ENCODE measurements around the gene RFWD3. TPM values are rescaled to one million over a fixed set of nuclear protein-coding genes. Genes with fewer than 3 reads are reported as not detected.
"Not testable (repeated sequence)": the region's sequence is repeated elsewhere in the genome, so short reads cannot be mapped to it uniquely, and the experiment has no call there.

RFWD3 gene
- polyA plus RNA-seq, 3 donors: 28.8 to 31.6 (median 29.1) TPM

DNA sequence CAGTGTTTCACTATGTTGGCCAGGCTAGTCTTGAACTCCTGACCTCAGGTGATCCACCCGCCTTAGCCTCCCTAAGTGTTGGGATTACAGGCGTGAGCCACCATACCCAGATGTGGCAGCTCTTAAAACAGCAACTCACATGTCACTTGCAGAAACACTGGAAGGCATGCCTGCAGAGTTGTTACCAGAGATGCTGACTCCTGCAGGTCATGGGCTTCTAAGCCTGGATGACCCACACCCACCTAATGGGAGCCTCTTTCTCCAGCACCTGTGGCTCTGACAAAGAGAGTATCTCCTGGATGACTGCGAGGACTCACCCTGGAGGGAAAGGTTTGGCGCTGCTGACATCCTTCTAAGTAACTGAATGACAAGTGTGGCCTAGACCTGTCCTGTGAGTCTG lies 11.2 kb upstream of the RFWD3 start:
- DNase-seq (ENCODE audit: extremely low read depth in 1 of 11, low read depth in 9 of 11, low spot score in 4 of 11): no peak

DNA sequence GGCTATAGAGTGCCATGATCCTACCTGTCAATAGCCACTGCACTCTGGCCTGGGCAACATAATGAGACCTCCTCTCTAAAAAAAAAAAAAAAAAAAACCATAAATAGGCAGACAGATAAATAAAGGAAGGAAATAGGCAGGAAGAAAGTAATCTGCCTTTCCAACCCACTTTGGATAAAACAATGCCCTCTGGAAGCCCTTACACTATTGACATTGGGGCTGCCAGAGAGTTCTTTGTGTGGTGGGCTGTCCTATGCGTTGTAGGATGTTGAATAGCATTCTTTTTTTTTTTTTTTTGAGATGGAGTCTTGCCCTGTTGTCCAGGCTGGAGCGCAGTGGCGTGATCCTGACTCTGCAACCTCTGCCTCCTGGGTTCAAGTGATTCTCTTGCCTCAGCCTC lies 7.2 kb upstream of the RFWD3 start:
- DNase-seq (ENCODE audit: extremely low read depth in 1 of 11, low read depth in 9 of 11, low spot score in 4 of 11): no peak

DNA sequence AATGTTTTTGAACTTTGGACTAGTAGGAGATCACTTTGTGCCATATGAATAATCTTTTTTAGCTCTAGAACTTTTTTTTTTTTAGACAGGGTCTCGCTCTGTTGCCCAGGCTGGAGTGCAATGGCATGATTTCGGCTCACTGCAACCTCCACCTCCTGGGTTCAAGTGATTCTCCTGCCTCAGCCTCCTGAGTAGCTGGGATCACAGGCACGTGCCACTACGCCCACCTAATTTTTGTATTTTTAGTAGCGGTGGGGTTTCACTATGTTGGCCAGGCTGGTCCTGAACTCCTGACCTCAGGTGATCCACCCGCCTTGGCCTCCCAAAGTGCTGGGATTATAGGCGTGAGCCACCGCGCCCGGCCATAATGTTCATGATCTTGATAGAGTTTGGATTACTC lies 2.2 kb upstream of the RFWD3 start:
- DNase-seq (ENCODE audit: extremely low read depth in 1 of 11, low read depth in 9 of 11, low spot score in 4 of 11): not testable (repeated sequence)

DNA sequence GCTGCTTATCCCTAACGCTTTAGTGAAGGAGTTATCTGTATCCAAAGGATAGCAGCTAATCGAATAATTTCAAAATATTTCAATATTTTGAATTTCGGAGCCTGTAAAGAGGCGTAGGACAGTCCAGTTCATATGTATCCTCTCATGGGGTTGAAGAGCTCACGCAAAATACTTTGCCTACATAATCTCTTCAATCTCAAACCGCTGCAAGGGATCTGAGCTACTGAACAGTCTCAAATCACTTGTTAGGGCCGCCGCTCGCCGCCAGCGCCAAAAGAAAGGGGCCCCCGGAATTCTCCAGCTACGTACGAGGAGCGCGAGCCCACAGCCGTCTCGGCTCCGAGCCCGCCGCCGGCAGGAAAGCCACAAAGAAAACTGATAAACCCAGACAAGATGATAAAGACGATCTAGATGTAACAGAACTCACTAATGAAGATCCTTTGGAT lies 601 bp upstream of the RFWD3 start:
- peak in 8 of 11 donors; percentile 10 to 37 (median 16) for DNase-seq (ENCODE audit: extremely low read depth in 1 of 11, low read depth in 9 of 11, low spot score in 4 of 11)

DNA sequence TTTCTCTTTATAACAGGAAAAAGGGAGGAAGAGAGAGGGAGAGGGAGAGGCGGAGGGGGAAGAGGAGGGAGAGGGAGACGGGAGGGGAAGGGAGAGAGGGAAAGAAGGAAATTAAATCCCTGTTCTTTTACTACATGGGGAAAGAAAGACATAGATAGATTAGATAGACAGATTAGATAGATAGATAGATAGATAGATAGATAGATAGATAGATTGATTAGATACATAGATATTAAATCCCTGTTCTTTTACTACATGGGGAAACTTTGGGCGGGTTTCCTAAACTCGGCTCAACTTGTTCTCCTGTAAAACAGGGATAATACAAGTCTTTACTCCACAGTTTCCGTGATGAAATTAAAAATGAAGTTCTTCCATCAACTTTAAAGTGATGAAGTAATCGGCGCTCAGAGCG lies 661 bp downstream of the RFWD3 start:
- no peak for DNase-seq (ENCODE audit: extremely low read depth in 1 of 11, low read depth in 9 of 11, low spot score in 4 of 11)

DNA sequence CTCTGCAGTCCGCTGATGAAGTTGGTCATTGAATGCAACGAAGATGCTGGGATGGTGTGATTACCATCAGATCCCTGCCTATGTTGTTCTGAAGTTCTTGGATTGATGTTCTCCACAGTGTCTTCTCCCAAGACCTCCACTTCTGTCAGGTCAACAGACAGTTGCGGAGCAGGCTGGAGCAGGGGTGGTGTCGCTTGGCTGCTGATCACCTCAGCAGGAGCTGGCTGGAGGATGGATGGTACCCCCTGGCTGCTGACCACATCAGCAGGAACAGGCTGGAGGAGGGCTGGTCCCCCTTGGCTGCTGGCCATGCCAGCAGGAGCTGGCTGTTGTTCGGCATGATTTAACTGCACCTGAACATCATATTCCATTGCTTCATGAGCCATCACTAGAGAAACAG lies 5.6 kb downstream of the RFWD3 start:
- DNase-seq (ENCODE audit: extremely low read depth in 1 of 11, low read depth in 9 of 11, low spot score in 4 of 11): no peak

DNA sequence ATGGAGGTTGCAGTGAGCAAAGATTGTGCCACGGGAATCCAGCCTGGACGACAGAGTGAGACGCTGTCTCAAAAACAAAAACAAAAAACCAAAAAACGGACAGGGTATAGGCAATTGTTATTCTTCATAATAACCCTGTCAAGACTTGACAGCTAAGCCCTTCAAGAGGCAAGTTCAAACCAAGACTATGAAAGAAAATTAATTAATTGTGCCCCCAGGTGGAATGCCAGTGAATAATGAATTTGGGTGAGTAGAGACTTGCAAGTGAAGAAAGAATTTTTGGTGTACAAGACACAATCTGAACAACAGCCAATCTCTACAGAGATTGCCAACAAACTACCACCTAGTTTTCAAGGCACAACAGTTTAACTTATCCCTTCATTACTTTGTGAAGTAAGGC lies 6.3 kb downstream of the RFWD3 start:
- DNase-seq (ENCODE audit: extremely low read depth in 1 of 11, low read depth in 9 of 11, low spot score in 4 of 11): no peak

DNA sequence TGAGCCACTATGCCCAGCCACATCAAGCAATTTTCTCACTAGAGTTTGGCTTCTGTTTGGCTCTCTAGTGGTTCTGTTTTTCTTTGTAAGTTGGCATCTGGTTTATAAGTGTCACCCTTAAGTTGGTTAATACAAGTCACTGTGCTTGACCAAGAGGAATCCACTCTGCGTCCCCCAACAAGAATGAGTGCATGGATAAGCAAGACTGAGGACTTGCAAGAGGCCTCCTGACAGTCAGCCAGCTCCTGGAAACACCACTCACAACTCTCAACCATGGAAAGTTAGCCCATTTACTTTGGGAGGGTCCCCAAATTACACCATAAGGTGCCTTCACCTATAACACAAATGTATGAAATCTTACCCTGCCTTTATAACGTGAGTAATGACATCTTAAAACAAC lies 7.6 kb downstream of the RFWD3 start:
- DNase-seq (ENCODE audit: extremely low read depth in 1 of 11, low read depth in 9 of 11, low spot score in 4 of 11): no peak

DNA sequence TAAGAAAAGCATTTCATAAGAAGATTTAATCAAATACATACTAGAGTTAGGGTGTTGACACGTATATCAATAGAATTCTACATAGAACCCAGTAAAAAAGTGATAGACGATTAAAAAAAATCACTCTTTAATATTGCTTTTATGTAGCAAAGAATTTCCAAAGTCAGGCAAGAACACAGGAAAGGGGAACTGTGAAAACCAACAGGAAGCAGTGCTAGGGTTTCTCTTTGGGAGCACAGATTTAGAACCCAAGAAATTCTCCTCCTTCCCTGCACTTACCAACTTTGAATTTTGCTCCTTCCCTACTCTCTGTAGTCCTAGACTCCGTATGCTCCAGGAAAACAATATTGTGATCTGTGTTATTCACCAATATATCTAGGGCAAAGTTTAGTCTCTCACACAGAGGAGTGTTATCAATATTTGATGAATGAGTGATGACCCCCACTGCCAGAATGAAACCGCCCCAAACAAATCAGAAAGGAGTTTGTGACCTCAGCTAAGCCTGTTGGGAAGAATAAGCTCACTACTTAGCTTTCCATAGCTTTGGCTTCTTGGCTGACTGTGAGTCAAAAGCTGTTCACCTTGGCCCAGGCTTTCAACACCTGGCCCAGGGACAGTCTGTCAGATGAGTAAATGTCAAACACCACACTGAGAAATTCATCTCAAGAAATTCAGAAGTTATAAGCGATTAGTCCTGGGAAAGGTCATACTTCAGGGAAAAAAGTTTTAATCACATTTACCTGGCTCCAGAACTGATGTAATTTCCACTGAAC lies 8.6 kb downstream of the RFWD3 start:
- DNase-seq (ENCODE audit: extremely low read depth in 1 of 11, low read depth in 9 of 11, low spot score in 4 of 11): no peak

DNA sequence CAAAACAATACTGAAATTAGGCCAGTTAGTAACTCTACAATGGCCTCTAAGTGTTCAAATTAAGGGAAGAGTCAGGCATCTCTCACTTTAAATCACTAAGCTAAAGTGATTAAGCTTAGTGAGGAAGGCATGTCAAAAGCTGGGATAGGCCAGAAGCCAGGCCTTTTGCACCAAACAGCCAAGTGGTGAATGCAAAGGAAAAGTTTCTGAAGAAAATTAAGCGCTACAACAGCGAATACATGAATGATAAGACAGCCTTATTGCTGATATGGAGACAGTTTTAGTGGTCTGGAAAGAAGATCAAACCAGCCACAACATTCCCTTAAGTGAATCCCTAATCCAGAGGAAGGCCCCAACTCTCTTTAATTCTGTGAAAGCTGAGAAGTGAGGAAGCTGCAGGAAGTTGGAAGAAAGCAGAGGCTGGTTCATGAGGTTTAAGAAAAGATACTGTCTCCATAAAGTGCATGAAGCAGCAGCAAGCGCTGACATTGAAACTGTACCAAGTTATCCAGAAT lies 12.1 kb downstream of the RFWD3 start:
- no peak for DNase-seq (ENCODE audit: extremely low read depth in 1 of 11, low read depth in 9 of 11, low spot score in 4 of 11)

DNA sequence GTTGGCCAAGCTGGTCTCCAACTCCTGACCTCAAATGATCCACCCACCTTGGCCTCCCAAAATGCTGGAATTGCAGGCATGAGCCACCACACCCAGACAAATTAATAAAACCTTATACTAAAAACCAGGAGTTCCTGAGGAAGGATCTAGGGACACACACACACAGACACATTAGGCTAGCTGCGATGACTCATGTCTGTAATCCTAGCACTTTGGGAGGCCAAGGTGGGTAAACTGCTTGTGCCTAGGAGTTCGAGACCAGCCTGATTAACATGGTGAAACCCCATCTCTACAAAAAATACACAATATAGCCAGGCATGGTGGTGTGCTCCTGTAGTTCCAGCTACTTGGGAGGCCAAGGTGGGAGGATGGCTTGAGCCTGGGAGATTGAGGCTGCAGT lies 13.8 kb downstream of the RFWD3 start:
- not testable (repeated sequence) for DNase-seq (ENCODE audit: extremely low read depth in 1 of 11, low read depth in 9 of 11, low spot score in 4 of 11)

DNA sequence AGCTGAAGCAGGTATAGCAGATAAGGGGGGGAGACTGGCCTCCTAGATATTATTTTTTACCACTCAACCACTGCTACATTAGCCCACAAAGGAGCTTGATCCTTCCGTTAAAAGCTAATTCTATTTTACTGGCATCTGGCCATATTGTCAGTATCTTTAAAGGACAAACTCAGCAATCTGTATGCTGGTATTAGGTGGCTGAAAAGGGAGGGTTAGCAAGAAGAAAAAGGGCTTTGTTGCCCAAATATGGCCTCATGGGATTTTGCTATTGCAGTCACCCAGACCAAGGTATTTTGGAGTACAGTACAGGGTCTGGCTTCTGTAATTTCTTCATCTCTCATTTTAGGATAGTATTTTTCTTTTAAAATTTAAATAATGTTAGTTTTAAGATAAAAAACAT lies 14.4 kb downstream of the RFWD3 start:
- no peak for DNase-seq (ENCODE audit: extremely low read depth in 1 of 11, low read depth in 9 of 11, low spot score in 4 of 11)

DNA sequence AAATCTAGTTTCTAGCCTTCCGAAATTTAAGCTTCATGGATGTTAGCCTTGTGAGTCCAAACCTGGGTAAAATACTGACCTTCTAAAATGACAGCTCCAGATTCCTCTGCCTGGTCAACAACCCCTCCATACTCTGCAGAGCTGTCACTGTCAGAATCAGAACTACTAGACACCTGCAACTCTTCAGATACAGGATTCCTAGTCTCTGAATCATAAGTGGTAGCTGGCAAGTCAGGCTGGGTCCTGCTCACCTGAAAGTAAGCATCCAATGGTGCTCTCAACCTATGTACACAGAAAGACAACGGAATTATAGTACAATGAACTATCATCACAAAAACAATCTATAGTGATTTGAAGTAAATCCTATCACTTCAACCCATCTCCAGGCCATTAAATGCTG lies 14.8 kb downstream of the RFWD3 start:
- no peak for DNase-seq (ENCODE audit: extremely low read depth in 1 of 11, low read depth in 9 of 11, low spot score in 4 of 11)

DNA sequence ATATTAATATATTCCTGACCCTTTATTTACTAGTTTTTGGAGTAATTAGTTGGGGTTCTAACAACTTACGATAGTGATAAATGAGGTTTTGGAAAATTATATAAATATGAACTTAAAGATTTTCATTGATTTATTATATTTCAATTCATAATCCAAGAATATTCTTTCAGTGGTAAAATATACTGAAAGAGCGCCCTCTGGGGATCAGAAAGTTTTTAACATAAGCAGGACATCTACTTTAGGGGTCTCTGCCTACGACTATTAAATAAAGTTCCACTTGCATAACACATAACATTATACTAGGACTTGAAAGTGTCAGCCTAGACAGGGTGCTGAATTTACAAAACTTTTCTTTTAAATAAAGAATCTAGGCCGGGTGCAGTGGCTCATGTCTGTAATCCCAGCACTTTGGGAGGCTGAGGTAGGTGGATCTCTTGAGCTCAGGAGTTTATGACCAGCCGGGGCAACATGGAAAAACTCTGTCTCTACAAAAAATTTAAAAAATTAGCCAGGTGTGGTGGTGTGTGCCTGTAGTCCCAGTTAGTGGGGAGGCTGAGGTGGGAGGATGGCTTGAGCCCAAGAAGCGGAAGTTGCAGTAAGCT lies 15.6 kb downstream of the RFWD3 start:
- no peak for DNase-seq (ENCODE audit: extremely low read depth in 1 of 11, low read depth in 9 of 11, low spot score in 4 of 11)

DNA sequence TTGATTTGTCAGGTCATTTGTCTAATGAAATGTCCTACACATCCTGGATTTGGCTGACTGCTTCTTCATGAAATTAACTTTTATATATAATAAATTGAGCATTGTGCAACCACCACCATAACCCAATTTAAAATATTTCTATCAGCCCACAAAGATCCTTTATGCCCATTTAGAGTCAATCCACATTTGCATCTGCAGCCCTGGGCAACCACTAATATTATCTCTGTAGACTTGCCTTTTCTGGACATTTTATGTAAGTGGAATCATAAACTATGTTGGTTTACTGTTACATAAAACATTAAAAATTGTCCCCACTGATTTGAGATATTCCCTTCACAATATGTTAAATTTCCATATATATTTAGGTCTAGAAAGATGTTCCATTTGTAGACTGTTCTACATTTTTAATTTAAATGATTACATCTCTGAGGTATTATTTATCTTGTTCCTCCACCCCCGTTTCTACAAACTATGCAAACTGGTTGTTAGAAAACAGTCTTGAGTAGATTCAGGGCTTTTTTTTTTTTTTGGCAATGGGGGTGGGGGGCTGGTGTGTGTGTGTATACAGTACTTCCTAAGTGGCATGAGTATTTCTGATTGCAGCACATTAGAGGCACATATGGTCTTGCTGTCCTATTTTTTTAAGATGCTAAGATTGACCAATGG lies 16.7 kb downstream of the RFWD3 start:
- DNase-seq (ENCODE audit: extremely low read depth in 1 of 11, low read depth in 9 of 11, low spot score in 4 of 11): no peak

DNA sequence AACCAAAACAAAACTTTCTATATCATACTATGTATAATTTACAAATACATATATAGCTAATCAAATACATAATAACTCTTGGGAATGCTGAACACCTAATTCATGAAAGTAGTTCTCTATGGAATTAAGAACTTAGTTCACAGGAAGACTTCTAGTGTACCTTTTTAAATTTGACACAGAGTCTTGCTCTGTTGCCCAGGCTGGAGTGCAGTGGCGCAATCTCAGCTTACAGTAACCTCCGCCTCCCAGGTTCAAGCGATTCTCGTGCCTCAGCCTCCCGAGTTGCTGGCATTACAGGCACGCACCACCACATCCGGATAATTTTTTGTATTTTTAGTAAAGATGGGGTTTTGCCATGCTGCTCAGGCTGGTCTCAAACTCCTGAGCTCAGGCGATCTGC lies 24.7 kb downstream of the RFWD3 start:
- no peak for DNase-seq (ENCODE audit: extremely low read depth in 1 of 11, low read depth in 9 of 11, low spot score in 4 of 11)

DNA sequence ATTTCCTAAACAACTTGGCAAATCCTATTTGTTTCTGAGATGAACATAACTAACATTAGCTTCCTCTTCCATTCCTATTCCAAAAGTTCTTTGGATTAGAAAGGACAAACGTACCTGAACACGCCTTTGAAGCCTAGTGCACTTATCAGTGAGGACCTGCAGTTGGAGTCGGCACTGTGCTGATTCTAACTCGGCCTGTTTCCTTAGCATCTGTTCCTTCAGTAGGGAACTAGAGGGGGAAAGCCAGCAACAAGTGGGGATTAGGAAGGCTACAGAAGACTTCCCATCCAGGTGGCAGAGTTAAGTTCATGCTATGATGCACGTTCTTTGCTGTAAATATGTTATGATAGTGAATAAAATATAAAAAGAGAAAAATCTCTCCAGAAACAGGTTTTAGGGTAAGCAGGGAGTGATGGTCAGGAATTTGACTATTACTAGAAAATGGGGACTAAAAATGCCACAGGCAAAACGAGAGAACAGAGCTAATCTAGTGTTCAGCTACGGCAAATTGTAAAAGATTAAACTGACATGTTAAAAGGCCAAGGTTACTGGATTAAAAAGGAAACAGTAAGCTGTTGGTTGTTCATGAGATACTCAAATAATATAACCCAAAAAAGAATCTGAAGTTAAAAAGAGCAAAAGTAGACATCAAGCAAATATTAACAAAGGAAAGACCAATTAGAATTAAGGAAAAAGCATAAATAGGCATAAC lies 28.8 kb downstream of the RFWD3 start:
- no peak for DNase-seq (ENCODE audit: extremely low read depth in 1 of 11, low read depth in 9 of 11, low spot score in 4 of 11)

DNA sequence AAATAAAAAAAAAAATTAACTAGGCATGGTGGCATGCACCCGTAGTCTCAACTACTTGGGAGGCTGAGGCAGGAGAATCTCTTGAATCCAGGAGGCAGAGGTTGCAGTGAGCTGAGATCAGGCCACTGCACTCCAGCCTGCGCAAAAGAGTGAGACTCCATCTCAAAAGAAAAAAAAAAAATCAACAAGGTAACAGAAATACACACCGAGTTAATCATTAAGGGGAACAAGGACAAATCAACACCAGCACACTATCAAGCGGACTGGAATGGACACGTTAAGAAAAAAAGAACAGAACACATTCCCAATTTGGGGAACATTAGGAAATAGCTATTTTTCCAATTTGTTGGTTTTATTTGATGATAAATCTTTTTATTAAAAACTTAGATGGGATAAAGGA lies 31.4 kb downstream of the RFWD3 start:
- no peak for DNase-seq (ENCODE audit: extremely low read depth in 1 of 11, low read depth in 9 of 11, low spot score in 4 of 11)

DNA sequence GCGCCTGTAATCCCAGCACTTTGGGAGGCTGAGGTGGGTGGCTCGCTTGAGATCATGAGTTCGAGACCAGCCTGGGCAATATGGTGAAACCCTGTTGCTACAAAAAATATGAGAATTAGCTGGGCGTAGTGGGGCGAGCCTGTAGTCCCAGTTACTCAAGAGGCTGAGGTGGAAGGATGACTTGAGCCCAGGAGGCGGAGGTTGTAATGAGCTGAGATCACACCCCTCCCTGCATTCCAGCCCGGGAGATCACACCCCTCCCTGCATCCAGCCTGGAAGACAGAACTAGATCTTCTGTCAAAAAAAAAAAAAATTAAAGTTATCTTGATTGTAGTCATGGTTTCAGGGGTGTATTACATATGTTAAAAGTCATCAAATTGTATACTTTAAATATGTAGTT lies 33.0 kb downstream of the RFWD3 start:
- no peak for DNase-seq (ENCODE audit: extremely low read depth in 1 of 11, low read depth in 9 of 11, low spot score in 4 of 11)

Measured in renal cortex interstitium (tissue), 11 donors.